Common myeloid progenitor, CD34-positive (primary cell): Measurements from ENCODE around the gene ERG28.

Experiments used
- CTCF ChIA-PET: fragments of 350-600 bp; sonication (Branson Sonifier 250); formaldehyde crosslinking; loops from one replicate; lab custom pipeline; 2021; ENCODE audit warnings: antibody characterized with exemption; lab: Charles Lee
- POLR2A ChIA-PET: fragments of 350-600 bp; sonication (Branson Sonifier 250); formaldehyde crosslinking; loops from one replicate; lab custom pipeline; 2021; ENCODE audit warnings: antibody characterized with exemption; lab: Charles Lee
- DNase-seq, 3 donors: peaks; one replicate each; pipeline versions ENCODE4 v3.0.0 to v3.0.0-alpha.2; 2013
- H3K27ac ChIP-seq, 2 experiments: 1 replicate in 1 of 2; 2 replicates in 1 of 2; pipeline ENCODE4 v1.7.0; 2013; ENCODE audit warnings: inconsistent platforms in 2 of 2, low read length in 2 of 2, mild to moderate bottlenecking in 2 of 2, low read depth in 1 of 2, moderate library complexity in 1 of 2; ENCODE audit not compliant: severe bottlenecking in 2 of 2, insufficient read depth in 1 of 2, poor library complexity in 1 of 2
- H3K27me3 ChIP-seq, 5 experiments: replicated peaks in 2 of 5; 1 replicate in 3 of 5; 2 replicates in 2 of 5; pipeline versions ENCODE4 v1.6.1 to v1.7.0; 2013; ENCODE audit warnings: low read length in 4 of 5, mild to moderate bottlenecking in 2 of 5, moderate library complexity in 2 of 5, inconsistent platforms in 1 of 5; ENCODE audit not compliant: insufficient read depth in 5 of 5, control insufficient read depth in 4 of 5
- H3K36me3 ChIP-seq, 4 experiments: 1 replicate in 2 of 4; 2 replicates in 2 of 4; pipeline versions ENCODE4 v1.6.1 to v1.7.0; 2013; ENCODE audit warnings: low read length in 3 of 4, control low read depth in 1 of 4, mild to moderate bottlenecking in 1 of 4; ENCODE audit not compliant: control insufficient read depth in 4 of 4, insufficient read depth in 4 of 4
- H3K4me1 ChIP-seq, 4 experiments: 1 replicate in 3 of 4; 2 replicates in 1 of 4; pipeline versions ENCODE4 v1.6.1 to v1.7.1; 2013; ENCODE audit warnings: low read length in 3 of 4, mild to moderate bottlenecking in 3 of 4, control low read depth in 1 of 4, inconsistent platforms in 1 of 4, moderate library complexity in 1 of 4; ENCODE audit not compliant: control insufficient read depth in 4 of 4, insufficient read depth in 4 of 4; ENCODE audit errors: control extremely low read depth in 1 of 4
- H3K4me3 ChIP-seq, 7 experiments: 1 replicate in 4 of 7; 2 replicates in 3 of 7; pipeline versions ENCODE4 v1.5.1 to v1.7.0; 2013; ENCODE audit warnings: mild to moderate bottlenecking in 7 of 7, low read length in 6 of 7, moderate library complexity in 6 of 7, inconsistent platforms in 2 of 7, low read depth in 2 of 7, control low read depth in 1 of 7; ENCODE audit not compliant: insufficient read depth in 4 of 7, control insufficient read depth in 1 of 7; ENCODE audit errors: extremely low read depth in 1 of 7
- H3K9me3 ChIP-seq, 5 experiments: 1 replicate in 4 of 5; 2 replicates in 1 of 5; pipeline versions ENCODE4 v1.6.1 to v1.7.1; 2013; ENCODE audit warnings: low read length in 4 of 5, mild to moderate bottlenecking in 2 of 5, inconsistent platforms in 1 of 5, low read depth in 1 of 5, moderate library complexity in 1 of 5; ENCODE audit not compliant: control insufficient read depth in 4 of 5, insufficient read depth in 2 of 5; ENCODE audit errors: control extremely low read depth in 1 of 5
- WGBS: methylation state at CpG from one replicate; pipeline ENCODE4 v1.1.5; 2013; ENCODE audit not compliant: insufficient coverage; 5-methylcytosine and 5-hydroxymethylcytosine counted together

The ERG28 gene

GRCh38 chr14:75685910-75686309 is 25.2 kb upstream of the ERG28 start:
- ChIA-PET POLR2A (no interaction called here), CTCF (interaction anchor here (2.6 kb wide), 1 partner anchor 23 kb away, joined by 11 read pairs; no protein-coding TSS in a partner anchor)
- no peaks in the 10 kb centered on the region for H3K9me3 ChIP-seq
- no peaks in the 10 kb centered on the region for H3K4me1 ChIP-seq
- no peak overlapping the region for H3K4me3 ChIP-seq
- H3K36me3 ChIP-seq, result peaks cover 22 to 53% (median 39%) of the 10 kb centered on the region in 4 experiments
- H3K27ac ChIP-seq, result no peak overlapping the region
- WGBS, result 100% methylated on average over 1 of the region's 2 CpGs
- DNase-seq, result no peak
- H3K27me3 ChIP-seq, result no peaks in the 10 kb centered on the region

DNA sequence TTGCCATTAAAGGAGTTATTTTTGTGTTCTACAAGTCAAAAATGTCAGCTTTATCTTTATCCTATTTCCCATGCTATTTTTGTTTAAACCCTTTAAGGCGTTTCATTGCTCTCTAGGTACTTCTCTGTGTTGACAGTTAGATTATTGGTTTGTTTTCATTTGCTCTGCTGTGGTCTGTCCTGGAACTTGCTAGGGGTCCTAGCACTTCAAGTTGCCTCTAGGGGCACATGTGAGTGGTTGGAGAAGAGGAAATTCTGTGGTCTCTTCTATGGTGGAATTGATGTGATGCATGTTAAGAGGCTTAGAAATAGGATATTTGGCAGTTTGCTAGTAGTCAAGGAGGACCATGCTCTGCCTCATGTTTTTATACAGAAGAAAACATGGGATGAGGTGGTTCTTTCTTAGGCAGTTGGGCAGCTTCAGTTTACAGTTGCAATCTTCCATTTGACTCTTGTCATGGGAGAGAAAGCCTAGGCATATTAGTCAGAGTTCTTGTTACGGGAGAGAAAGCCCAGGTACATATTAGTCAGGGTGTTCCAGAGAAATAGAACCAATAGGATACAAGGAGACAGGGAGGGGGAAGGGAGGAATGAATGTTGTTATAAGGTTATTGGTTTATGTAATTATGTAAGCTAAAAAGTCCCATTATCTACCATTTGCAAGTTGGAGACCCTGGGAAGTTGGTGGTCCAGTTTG is 14.7 kb upstream of the ERG28 start:
- H3K4me3 ChIP-seq, result no peak overlapping the region
- ChIA-PET CTCF (interaction anchor here (0.8 kb wide), 1 partner anchor 20 kb away, joined by 3 read pairs; no protein-coding TSS in a partner anchor), POLR2A (no interaction called here)
- peaks cover 0 to 9% (median 2%) of the 10 kb centered on the region in 5 experiments for H3K9me3 ChIP-seq
- peak; percentile 23 to 60 (median 57) for DNase-seq
- no CpG with 5 or more reads among the region's 2 CpGs for WGBS
- H3K4me1 ChIP-seq, result peaks cover 0 to 5% (median 2%) of the 10 kb centered on the region in 4 experiments
- H3K27ac ChIP-seq, result no peak overlapping the region
- peaks cover 20 to 37% (median 27%) of the 10 kb centered on the region in 4 experiments for H3K36me3 ChIP-seq
- no peaks in the 10 kb centered on the region for H3K27me3 ChIP-seq

DNA sequence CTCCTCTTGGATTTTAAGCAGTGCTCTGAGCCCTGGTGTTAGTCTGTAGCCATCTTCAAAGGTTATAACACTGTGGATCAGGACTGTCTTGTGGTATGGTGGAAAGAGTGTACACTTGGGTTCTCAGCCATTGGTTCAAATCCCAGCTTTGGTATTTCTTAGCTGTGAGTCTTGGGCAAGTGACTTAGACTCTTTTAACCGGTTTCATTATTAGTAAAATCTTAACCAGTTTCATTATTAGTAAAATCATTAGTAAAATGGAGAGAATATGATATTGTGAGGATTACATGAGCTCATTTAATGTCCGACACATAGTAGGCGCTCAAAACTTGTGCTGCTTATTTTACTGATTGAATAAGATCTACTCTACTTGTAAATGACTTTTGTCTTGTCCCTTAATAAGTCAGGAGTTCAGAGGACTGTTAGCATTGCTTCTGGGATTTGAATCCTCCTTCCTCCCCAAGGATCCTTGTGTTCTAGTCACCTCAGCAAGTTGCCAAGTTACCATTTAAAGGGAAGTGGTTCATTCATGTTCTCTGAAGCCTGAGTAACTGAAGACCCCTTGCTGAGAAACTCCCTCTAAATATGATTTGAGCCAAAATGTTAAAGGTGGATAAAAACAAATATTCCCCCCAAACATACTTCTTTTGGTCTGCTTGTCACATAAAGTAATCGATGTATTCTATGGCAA is 12.8 kb upstream of the ERG28 start:
- DNase-seq, result no peak
- ChIA-PET CTCF (no interaction called here), POLR2A (no interaction called here)
- Histone ChIP-seq H3K27ac (no peak overlapping the region), H3K27me3 (no peaks in the 10 kb centered on the region), H3K4me1 (peaks cover 0 to 5% (median 2%) of the 10 kb centered on the region in 4 experiments), H3K36me3 (peaks cover 26 to 50% (median 35%) of the 10 kb centered on the region in 4 experiments), H3K9me3 (peaks cover 0 to 9% (median 2%) of the 10 kb centered on the region in 5 experiments), H3K4me3 (no peak overlapping the region)
- 93% methylated on average over 3 of the region's 4 CpGs for WGBS

DNA sequence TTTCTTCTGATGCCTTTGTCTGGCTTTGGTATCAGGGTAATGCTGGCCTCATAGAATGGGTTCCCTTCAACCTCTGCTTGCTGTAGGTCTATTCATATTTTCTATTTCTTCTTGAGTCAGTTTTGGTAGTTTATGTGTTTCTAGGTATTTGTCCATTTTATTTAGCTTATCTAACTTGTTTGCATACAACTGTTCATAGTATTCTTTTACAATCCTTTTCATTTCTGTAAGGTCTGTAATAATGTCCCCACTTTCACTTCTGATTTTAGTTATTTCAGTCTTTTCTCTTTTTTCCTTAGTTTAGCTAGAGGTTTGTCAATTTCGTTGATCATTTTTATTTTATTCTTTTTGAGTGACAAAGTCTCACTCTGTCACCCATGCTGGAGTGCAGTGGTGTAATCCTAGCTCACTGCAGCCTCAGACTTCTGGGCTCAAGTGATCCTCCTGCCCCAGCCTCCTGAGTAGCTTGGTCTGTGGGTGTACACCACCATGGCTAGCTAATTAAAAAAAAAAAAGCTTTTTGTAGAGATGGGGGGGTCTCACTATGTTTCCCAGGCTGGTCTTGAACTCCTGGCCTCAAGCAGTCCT is 12.0 kb upstream of the ERG28 start:
- H3K27ac ChIP-seq, result no peak overlapping the region
- DNase-seq, result no peak
- H3K27me3 ChIP-seq, result no peaks in the 10 kb centered on the region
- no CpG with 5 or more reads among the region's 1 CpG for WGBS
- no peak overlapping the region for H3K4me3 ChIP-seq
- ChIA-PET CTCF (no interaction called here), POLR2A (no interaction called here)
- H3K9me3 ChIP-seq, result peaks cover 0 to 9% (median 2%) of the 10 kb centered on the region in 5 experiments
- H3K4me1 ChIP-seq, result peaks cover 0 to 5% (median 2%) of the 10 kb centered on the region in 4 experiments
- peaks cover 27 to 51% (median 38%) of the 10 kb centered on the region in 4 experiments for H3K36me3 ChIP-seq

DNA sequence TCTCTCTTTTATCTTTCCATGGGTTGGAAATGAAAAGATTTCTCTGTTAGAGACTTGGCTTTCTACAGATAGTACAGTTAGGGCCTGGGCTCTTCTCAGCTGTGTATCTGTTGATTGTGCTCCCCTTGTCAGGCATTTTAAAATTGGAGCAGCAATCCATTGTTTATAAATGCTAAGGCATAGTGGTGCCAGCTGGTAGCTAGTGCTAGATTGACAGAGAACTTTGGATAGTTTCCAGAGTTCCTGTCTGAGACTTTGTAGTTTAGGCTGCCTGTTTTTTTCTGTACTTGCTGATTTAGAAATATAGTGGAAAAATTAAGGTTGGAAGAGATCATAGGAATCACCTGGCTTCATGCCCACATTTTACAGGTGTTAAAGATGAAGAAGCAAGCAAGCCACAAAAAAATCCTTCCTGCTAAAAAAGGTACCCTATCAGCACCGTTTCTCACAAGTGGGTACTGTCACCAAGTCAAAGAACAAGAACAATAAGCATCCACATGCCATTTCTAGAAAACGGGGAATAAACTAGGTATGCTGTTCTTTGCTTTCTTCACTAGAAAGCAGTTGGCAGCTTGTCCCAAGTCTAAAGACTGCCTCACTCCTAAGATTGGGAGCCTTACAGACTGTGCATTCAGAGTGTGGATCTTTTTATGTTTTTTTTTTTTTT is 6.6 kb upstream of the ERG28 start:
- ChIA-PET CTCF (interaction anchor here (1.1 kb wide), 1 partner anchor 42 kb away, joined by 3 read pairs; no protein-coding TSS in a partner anchor), POLR2A (no interaction called here)
- Histone ChIP-seq H3K9me3 (peaks cover 0 to 4% (median 0%) of the 10 kb centered on the region in 5 experiments), H3K27me3 (no peaks in the 10 kb centered on the region), H3K36me3 (peaks cover 23 to 46% (median 39%) of the 10 kb centered on the region in 4 experiments), H3K4me3 (no peak overlapping the region), H3K27ac (no peak overlapping the region), H3K4me1 (peaks cover 0 to 2% (median under 1%) of the 10 kb centered on the region in 4 experiments)
- DNase-seq, result no peak
- WGBS, result 100% methylated on average over 2 of the region's 2 CpGs

GRCh38 chr14:75662966-75663365 is 2.3 kb upstream of the ERG28 start:
- Histone ChIP-seq H3K36me3 (peaks cover 2 to 19% (median 8%) of the 10 kb centered on the region in 4 experiments), H3K27ac (no peak overlapping the region), H3K27me3 (no peaks in the 10 kb centered on the region), H3K4me1 (peaks cover 10 to 20% (median 15%) of the 10 kb centered on the region in 4 experiments), H3K4me3 (no peak overlapping the region), H3K9me3 (no peaks in the 10 kb centered on the region)
- 76% methylated on average over 3 of the region's 3 CpGs for WGBS
- DNase-seq, result no peak
- CTCF ChIA-PET, result interaction anchor here (1.9 kb wide), 1 partner anchor 86 kb away, joined by 7 read pairs; no protein-coding TSS in a partner anchor
- POLR2A ChIA-PET, result no interaction called here
